DMS153 (cell line): ENCODE data around the gene FBXW10.
A peak's percentile ranks its signal among the peaks of the same experiment; 100 is the strongest.
"Not testable (repeated sequence)": the region's sequence is repeated elsewhere in the genome, so short reads cannot be mapped to it uniquely, and the experiment has no call there.

ENCODE experiments used
- DNase-seq: peaks from one replicate; lab custom pipeline; 2025; lab: John Stamatoyannopoulos, UW

The FBXW10 gene

GRCh38 chr17:18753829-18754409, 10.1 kb downstream of the FBXW10 start:
- DNase-seq = not testable (repeated sequence)

- DNase-seq = not testable (repeated sequence)
These were observed 12.1 kb downstream of the FBXW10 start for GRCh38 chr17:18755969-18756368.

GRCh38 chr17:18757368-18758044, 13.7 kb downstream of the FBXW10 start:
- not testable (repeated sequence) for DNase-seq

- DNase-seq = not testable (repeated sequence)
These were observed 14.5 kb downstream of the FBXW10 start for GRCh38 chr17:18758344-18758743.

GRCh38 chr17:18760221-18760620, 16.4 kb downstream of the FBXW10 start:
- not testable (repeated sequence) for DNase-seq

GRCh38 chr17:18770572-18770971, 26.7 kb downstream of the FBXW10 start:
- not testable (repeated sequence) for DNase-seq

- not testable (repeated sequence) for DNase-seq
These were observed 27.2 kb downstream of the FBXW10 start for GRCh38 chr17:18771066-18771465.

GRCh38 chr17:18772471-18772870, 28.6 kb downstream of the FBXW10 start:
- DNase-seq = no peak

- peak; percentile 79 for DNase-seq
These were observed 37.3 kb downstream of the FBXW10 start, which contains the start of gene TVP23B for GRCh38 chr17:18780991-18781718. TVP23B (plus strand) TSS chr17:18781183; CDS start chr17:18781294, 111 bp downstream.

GRCh38 chr17:18781805-18782204, 38.0 kb downstream of the FBXW10 start:
- not testable (repeated sequence) for DNase-seq

- not testable (repeated sequence) for DNase-seq
These were observed 42.1 kb downstream of the FBXW10 start for GRCh38 chr17:18785933-18786332.

GRCh38 chr17:18786890-18787289, 43.0 kb downstream of the FBXW10 start:
- DNase-seq = not testable (repeated sequence)

GRCh38 chr17:18791402-18791801, 47.5 kb downstream of the FBXW10 start:
- DNase-seq = not testable (repeated sequence)

GRCh38 chr17:18794841-18795240, 51.0 kb downstream of the FBXW10 start:
- DNase-seq = not testable (repeated sequence)

- DNase-seq = not testable (repeated sequence)
These were observed 53.0 kb downstream of the FBXW10 start for GRCh38 chr17:18796887-18797286.

- DNase-seq = not testable (repeated sequence)
These were observed 59.8 kb downstream of the FBXW10 start for GRCh38 chr17:18803458-18804245.

GRCh38 chr17:18815924-18816323, 72.1 kb downstream of the FBXW10 start:
- DNase-seq = not testable (repeated sequence)

- peak; percentile 23 for DNase-seq
These were observed 72.9 kb downstream of the FBXW10 start for GRCh38 chr17:18816489-18817371.

GRCh38 chr17:18821430-18821829, 77.6 kb downstream of the FBXW10 start:
- DNase-seq = not testable (repeated sequence)

- not testable (repeated sequence) for DNase-seq
These were observed 83.8 kb downstream of the FBXW10 start for GRCh38 chr17:18827613-18828012.
